Activated CD8-positive, alpha-beta memory T cell treated with anti-CD3 and anti-CD28 coated beads, Interleukin-2, amount 50 U/mL, for 4 hours (primary cell): ENCODE data around the gene CD300C.
"Not testable (repeated sequence)": the region's sequence is repeated elsewhere in the genome, so short reads cannot be mapped to it uniquely, and the experiment has no call there.

Experiments used
- DNase-seq: peaks from one replicate; pipeline ENCODE4 v3.0.0-alpha.2; 2020

CD300C gene

GRCh38 chr17:74508156-74508555 is 37.8 kb downstream of the CD300C start:
- DNase-seq = no peak

GRCh38 chr17:74503949-74504348 is 42.0 kb downstream of the CD300C start:
- DNase-seq = not testable (repeated sequence)

- DNase-seq = no peak
Observed at GRCh38 chr17:74502861-74503260, 43.1 kb downstream of the CD300C start.

GRCh38 chr17:74499992-74500391 is 45.9 kb downstream of the CD300C start:
- DNase-seq = no peak

- no peak for DNase-seq
Observed at GRCh38 chr17:74497471-74497870, 48.4 kb downstream of the CD300C start.

GRCh38 chr17:74493331-74493833 is 52.5 kb downstream of the CD300C start:
- peak; percentile 71 for DNase-seq

- no peak for DNase-seq
Observed at GRCh38 chr17:74491626-74492025, 54.3 kb downstream of the CD300C start.
